Thymus (tissue), 11 donors: ENCODE data around the gene TCF12. TPM values are rescaled to one million over a fixed set of nuclear protein-coding genes. Genes with fewer than 3 reads are reported as not detected.

Experiments used
- DNase-seq, 9 donors: peaks; one replicate each; pipeline ENCODE4 v3.0.0-alpha.2; 2013; ENCODE audit warnings: low spot score in 9 of 9, low read depth in 6 of 9, missing footprints in 1 of 9
- H3K27ac ChIP-seq, 2 donors: one replicate each; pipeline ENCODE4 v1.5.1; 2013; ENCODE audit warnings: control low read depth in 1 of 2, low read depth in 1 of 2, low read length in 1 of 2, mild to moderate bottlenecking in 1 of 2, moderate library complexity in 1 of 2
- H3K27me3 ChIP-seq, 2 donors: one replicate each; pipeline ENCODE4 v1.5.1; 2013; ENCODE audit warnings: low read length in 1 of 2; ENCODE audit not compliant: control insufficient read depth in 2 of 2, insufficient read depth in 1 of 2
- H3K36me3 ChIP-seq, 2 donors: one replicate each; pipeline ENCODE4 v1.5.1; 2013; ENCODE audit warnings: low read length in 1 of 2, mild to moderate bottlenecking in 1 of 2, moderate library complexity in 1 of 2; ENCODE audit not compliant: control insufficient read depth in 2 of 2, insufficient read depth in 2 of 2
- H3K4me1 ChIP-seq, 2 donors: one replicate each; pipeline ENCODE4 v1.5.1; 2013; ENCODE audit warnings: low read length in 2 of 2; ENCODE audit not compliant: control insufficient read depth in 2 of 2, insufficient read depth in 2 of 2
- H3K4me3 ChIP-seq, 2 donors: one replicate each; pipeline ENCODE4 v1.5.1; 2013; ENCODE audit warnings: low read length in 2 of 2, control low read depth in 1 of 2, mild to moderate bottlenecking in 1 of 2
- H3K9me3 ChIP-seq, 2 donors: one replicate each; pipeline ENCODE4 v1.5.1; 2013; ENCODE audit warnings: low read length in 1 of 2, mild to moderate bottlenecking in 1 of 2; ENCODE audit not compliant: control insufficient read depth in 2 of 2, insufficient read depth in 1 of 2
- WGBS: extraction: QIAGEN DNeasy Blood & Tissue Kit; methylation state at CpG from one replicate; pipeline ENCODE4 v1.1.7; 2013; 5-methylcytosine and 5-hydroxymethylcytosine counted together
- polyA plus RNA-seq: library from polyadenylated mRNA; stranded (reverse); fragments of 200-250 nt; gene quantifications from one replicate; pipeline ENCODE4 v1.2.3, GENCODE V29; 2013
- total RNA-seq: library from RNA; stranded (reverse); fragments of 120-200 nt; gene quantifications from one replicate; pipeline ENCODE4 v1.2.4, GENCODE V29; 2013
- donor health status: healthy.

The TCF12 gene
- total and polyA plus RNA-seq, 2 donors: 45.2 to 159 TPM

GRCh38 chr15:56971571-56971970, 53.1 kb downstream of the TCF12 start:
- Histone ChIP-seq H3K4me1 (peaks cover 5 to 32% of the 10 kb centered on the region in 2 donors), H3K9me3 (no peaks in the 10 kb centered on the region), H3K27me3 (no peaks in the 10 kb centered on the region), H3K36me3 (peaks cover 3 to 23% of the 10 kb centered on the region in 2 donors), H3K27ac (peak overlapping the region in 1 of 2 donors; percentile 34), H3K4me3 (no peak overlapping the region)
- no peak for DNase-seq
- 97% methylated on average over 2 of the region's 2 CpGs for WGBS

GRCh38 chr15:56972016-56972415, 53.6 kb downstream of the TCF12 start:
- peaks cover 5 to 32% of the 10 kb centered on the region in 2 donors for H3K4me1 ChIP-seq
- no peak overlapping the region for H3K27ac ChIP-seq
- H3K27me3 ChIP-seq: no peaks in the 10 kb centered on the region
- WGBS: 67% methylated on average over 3 of the region's 3 CpGs
- H3K36me3 ChIP-seq: peaks cover 3 to 24% of the 10 kb centered on the region in 2 donors
- H3K9me3 ChIP-seq: no peaks in the 10 kb centered on the region
- DNase-seq: no peak
- H3K4me3 ChIP-seq: no peak overlapping the region

GRCh38 chr15:56972426-56972825, 54.0 kb downstream of the TCF12 start:
- Histone ChIP-seq H3K27ac (no peak overlapping the region), H3K27me3 (no peaks in the 10 kb centered on the region), H3K9me3 (no peaks in the 10 kb centered on the region), H3K4me3 (no peak overlapping the region), H3K4me1 (peaks cover 5 to 30% of the 10 kb centered on the region in 2 donors), H3K36me3 (peaks cover 3 to 24% of the 10 kb centered on the region in 2 donors)
- no peak for DNase-seq
- 63% methylated on average over 1 of the region's 1 CpG for WGBS

- H3K4me3 ChIP-seq: no peak overlapping the region
- H3K27me3 ChIP-seq: no peaks in the 10 kb centered on the region
- H3K4me1 ChIP-seq: peaks cover 5 to 24% of the 10 kb centered on the region in 2 donors
- H3K27ac ChIP-seq: no peak overlapping the region
- H3K9me3 ChIP-seq: no peaks in the 10 kb centered on the region
- DNase-seq: no peak
- WGBS: 87% methylated on average over 1 of the region's 1 CpG
- H3K36me3 ChIP-seq: peaks cover 3 to 27% of the 10 kb centered on the region in 2 donors
Measured at GRCh38 chr15:56973463-56973862, 55.0 kb downstream of the TCF12 start.

- Histone ChIP-seq H3K27ac (no peak overlapping the region), H3K27me3 (no peaks in the 10 kb centered on the region), H3K4me3 (no peak overlapping the region), H3K36me3 (peaks cover 0 to 20% of the 10 kb centered on the region in 2 donors), H3K4me1 (peaks cover 5 to 21% of the 10 kb centered on the region in 2 donors), H3K9me3 (no peaks in the 10 kb centered on the region)
- no peak for DNase-seq
- 97% methylated on average over 9 of the region's 9 CpGs for WGBS
Measured at GRCh38 chr15:56977232-56977631, 58.8 kb downstream of the TCF12 start.

- WGBS: 97% methylated on average over 2 of the region's 2 CpGs
- Histone ChIP-seq H3K27me3 (no peaks in the 10 kb centered on the region), H3K36me3 (peaks cover 0 to 14% of the 10 kb centered on the region in 2 donors), H3K9me3 (no peaks in the 10 kb centered on the region), H3K4me3 (no peak overlapping the region), H3K27ac (no peak overlapping the region), H3K4me1 (peaks cover 10 to 23% of the 10 kb centered on the region in 2 donors)
- no peak for DNase-seq
Measured at GRCh38 chr15:56978898-56979662, 60.6 kb downstream of the TCF12 start.

GRCh38 chr15:56980473-56980872, 62.0 kb downstream of the TCF12 start:
- Histone ChIP-seq H3K4me3 (no peak overlapping the region), H3K36me3 (peaks cover 0 to 14% of the 10 kb centered on the region in 2 donors), H3K9me3 (no peaks in the 10 kb centered on the region), H3K27ac (peak overlapping the region; percentile 8 to 36), H3K4me1 (peaks cover 10 to 23% of the 10 kb centered on the region in 2 donors), H3K27me3 (no peaks in the 10 kb centered on the region)
- no peak for DNase-seq
- WGBS: 97% methylated on average over 3 of the region's 3 CpGs

- H3K4me3 ChIP-seq: no peak overlapping the region
Measured at GRCh38 chr15:56981160-56981559, 62.7 kb downstream of the TCF12 start.

GRCh38 chr15:56982987-56983386, 64.5 kb downstream of the TCF12 start:
- 71% methylated on average over 1 of the region's 1 CpG for WGBS

More at GRCh38 chr15:56981160-56981559, 62.7 kb downstream of the TCF12 start:
- Histone ChIP-seq H3K36me3 (peaks cover 0 to 10% of the 10 kb centered on the region in 2 donors), H3K27ac (no peak overlapping the region), H3K27me3 (no peaks in the 10 kb centered on the region), H3K4me1 (peaks cover 10 to 21% of the 10 kb centered on the region in 2 donors), H3K9me3 (no peaks in the 10 kb centered on the region)
- WGBS: 60% methylated on average over 3 of the region's 3 CpGs
- peak in 3 of 9 donors; percentile 22 to 64 (median 27) for DNase-seq

More at GRCh38 chr15:56982987-56983386, 64.5 kb downstream of the TCF12 start:
- Histone ChIP-seq H3K36me3 (no peaks in the 10 kb centered on the region), H3K4me1 (peaks cover 10 to 18% of the 10 kb centered on the region in 2 donors), H3K27ac (no peak overlapping the region), H3K4me3 (no peak overlapping the region), H3K27me3 (no peaks in the 10 kb centered on the region), H3K9me3 (no peaks in the 10 kb centered on the region)
- DNase-seq: no peak
